Kidney glomerular epithelial cell (primary cell): ENCODE measurements around the gene PLS1.
"Not testable (repeated sequence)": the region's sequence is repeated elsewhere in the genome, so short reads cannot be mapped to it uniquely, and the experiment has no call there.

ENCODE experiments used
- DNase-seq: peaks from one replicate; lab custom pipeline; 2025; lab: John Stamatoyannopoulos, UW

Gene PLS1

DNA sequence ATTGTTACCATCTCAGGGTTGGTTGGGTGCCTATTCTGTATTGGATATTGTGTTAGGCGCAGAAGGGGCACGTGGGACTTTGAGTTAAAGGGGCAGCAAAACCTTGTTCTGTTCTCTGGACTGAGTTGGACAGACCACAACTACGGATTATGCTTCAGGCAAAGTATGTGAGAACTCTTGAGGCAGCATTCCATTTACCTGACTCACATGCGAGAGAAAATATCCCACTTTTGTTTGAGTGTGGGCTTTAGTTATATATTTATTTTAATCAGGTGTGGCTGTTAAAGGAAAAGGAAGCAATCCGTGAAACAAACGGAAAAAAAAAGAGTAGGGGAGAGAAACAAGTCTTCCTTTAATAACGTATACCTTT is 627 bp upstream of the PLS1 start:
- DNase-seq, result peak; percentile 93

DNA sequence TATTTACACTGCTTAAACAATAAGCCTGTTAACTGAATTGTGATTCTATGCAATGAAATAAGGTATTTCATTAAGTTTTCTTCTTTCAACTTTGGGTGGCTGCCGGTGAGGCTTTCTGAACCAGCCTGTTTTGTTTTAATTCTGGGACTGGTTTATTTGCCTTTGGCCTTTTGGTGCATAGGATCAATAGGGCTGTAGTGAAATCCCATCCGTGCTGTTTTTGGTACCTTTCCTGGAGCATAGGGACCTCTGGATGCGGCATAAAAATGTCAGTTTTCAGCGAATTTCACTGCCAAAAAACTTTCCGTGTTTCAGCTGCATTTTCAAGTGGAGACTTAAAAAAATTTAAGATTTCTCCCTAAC is 514 bp downstream of the PLS1 start:
- no peak for DNase-seq

DNA sequence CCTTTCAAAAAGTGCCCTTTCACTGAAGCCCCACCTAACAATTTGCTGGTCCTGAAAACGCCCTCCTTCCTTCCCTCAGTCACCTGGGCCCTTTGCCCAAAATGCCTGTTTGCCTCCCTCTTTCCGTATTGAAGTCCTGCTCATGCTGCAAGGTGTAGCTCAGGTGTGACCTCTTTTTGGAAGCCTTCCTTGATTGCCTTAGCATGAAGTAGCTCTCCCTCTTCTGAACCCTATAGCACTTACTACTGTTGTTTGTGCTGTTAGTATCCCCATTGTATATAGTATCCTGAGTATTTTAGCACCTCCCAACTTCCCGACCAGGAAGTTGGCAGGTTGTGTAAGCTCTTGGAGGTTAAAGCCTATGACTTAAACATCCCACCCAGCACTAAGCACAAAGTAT is 1.7 kb downstream of the PLS1 start:
- DNase-seq, result no peak

DNA sequence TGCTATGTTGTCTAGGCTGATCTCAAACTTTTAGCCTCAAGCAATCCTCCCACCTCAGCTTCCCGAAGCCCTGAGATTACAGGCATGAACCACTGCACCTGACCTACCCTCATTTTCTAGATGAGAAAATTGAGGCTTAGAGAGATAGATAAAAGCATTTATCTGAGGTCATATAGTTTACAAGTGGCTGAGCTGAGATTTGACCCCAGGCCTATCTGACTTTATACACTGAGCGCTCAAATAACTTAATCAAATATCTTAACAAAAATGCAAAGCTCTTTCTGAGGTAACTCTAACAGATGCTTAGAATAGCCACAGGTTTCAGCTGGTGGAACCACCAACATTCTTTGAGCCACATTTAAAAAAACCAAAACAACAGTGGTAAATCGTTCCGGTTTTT is 5.5 kb downstream of the PLS1 start:
- DNase-seq, result no peak

- DNase-seq, result no peak
Observed at GRCh38 chr3:142602619-142603385, 6.6 kb downstream of the PLS1 start.

DNA sequence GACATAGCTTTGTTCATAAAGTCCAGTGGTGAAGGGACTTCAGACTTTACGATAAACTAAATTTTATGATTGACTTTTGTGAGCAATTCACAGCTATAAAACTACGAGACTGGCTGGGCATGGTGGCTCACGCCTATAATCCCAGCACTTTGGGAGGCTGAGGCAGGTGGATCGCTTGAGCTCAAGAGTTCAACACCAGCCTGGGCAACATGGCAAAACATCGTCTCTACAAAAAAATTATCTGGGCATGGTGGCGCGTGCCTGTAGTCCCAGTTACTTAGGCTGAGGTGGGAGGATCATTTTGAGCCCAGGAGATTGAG is 7.2 kb downstream of the PLS1 start:
- DNase-seq, result not testable (repeated sequence)

DNA sequence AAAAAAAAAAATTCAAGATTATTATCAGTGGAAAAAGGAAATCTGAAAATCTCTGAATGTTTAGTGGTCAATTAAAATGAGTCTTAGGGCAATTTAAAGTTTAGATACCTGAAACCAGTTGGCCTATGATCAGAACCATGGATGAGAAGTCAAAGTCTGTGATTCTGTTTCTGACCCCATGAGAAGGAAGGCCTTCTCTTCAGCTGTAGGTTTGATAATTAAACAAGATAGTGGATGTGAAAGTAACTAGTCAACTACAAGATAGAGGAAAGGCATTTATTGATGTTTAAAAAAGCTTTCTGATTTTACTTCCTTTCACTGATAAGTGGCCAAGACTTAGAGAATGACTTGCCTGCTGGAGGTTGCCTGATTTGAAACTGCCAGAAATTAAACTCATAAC is 8.7 kb downstream of the PLS1 start:
- DNase-seq, result no peak

- no peak for DNase-seq
Observed at GRCh38 chr3:142608631-142609030, 12.4 kb downstream of the PLS1 start.

GRCh38 chr3:142609136-142609535 is 12.9 kb downstream of the PLS1 start:
- DNase-seq, result no peak

GRCh38 chr3:142611206-142611605 is 15.0 kb downstream of the PLS1 start:
- DNase-seq, result no peak

GRCh38 chr3:142613491-142613890 is 17.3 kb downstream of the PLS1 start:
- no peak for DNase-seq

- DNase-seq, result no peak
Observed at GRCh38 chr3:142614059-142614626, 17.9 kb downstream of the PLS1 start.

DNA sequence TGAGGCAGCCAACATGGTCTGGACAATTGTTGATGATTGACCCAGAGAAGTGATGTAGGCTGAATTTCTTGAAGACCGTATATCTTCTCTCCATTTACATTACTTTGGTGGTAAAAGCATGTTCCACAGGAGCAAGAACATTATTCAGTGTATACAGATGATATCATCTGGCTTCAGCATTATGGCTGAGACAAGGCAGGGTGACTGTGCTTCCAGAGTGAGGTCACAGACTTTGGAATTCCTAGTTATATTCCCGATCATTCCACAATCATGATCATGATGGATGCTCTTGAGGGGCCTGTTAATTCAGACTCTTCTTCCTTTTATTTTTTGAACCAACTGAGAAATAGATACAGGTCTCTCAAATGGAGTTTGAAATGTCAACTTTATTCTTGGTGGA is 19.0 kb downstream of the PLS1 start:
- DNase-seq, result no peak

GRCh38 chr3:142618917-142619461 is 22.8 kb downstream of the PLS1 start:
- no peak for DNase-seq

DNA sequence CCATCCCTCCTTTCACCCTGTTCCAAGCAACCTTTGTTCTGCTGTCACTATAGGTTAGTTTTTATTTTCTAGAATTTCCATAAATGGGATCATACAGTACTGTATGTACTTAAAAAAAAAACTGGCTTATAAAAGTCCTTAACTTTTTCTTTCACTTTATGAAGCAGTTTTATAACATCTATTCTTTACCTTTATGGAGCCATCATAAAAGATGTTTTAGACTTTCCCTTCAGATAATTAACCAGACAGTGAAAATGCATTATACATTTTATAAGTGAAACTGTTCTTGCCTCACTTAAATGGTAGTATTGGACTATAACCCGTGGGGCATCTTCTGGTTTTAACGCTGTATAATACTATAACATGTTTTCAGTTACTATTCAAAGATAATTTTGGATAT is 26.2 kb downstream of the PLS1 start:
- no peak for DNase-seq

- DNase-seq, result no peak
Observed at GRCh38 chr3:142623194-142623593, 27.0 kb downstream of the PLS1 start.

DNA sequence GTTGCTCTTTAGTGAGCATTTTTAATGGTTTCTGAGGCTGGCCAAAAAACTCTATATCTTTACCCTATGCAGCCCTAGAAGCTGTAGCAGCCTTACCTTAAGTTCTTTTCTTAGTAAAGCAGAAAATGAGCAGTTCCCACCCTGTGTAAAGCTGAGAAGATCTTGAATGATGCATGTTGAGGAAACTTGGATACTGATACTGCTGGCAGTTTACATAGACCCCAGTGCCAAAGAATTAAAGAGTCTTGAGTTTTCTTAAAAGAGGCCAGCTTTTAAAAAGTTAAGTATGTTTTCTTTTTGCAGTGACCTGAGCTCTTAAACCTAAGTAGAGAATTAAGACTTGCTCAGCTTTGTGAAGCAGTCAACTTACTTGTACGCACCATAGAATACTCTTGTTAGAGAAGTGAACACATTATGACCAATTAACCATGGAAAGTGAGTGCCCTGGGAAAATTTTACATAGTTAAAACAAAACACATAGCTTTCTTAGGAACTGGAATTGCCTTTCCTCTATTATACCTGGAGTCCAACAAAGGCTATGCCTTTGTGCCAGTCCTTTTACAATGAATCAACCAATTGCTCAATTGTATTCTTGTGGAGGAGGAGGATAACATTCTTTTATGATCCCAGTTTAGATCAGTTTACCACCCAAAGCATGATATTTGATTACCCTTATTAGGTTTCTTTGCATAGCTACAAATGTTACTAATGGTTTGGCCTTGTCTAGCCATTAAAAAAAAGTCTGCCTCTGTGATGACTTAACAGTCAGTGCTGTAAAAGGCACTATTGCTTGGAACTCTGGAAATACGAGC is 28.4 kb downstream of the PLS1 start:
- no peak for DNase-seq

- no peak for DNase-seq
Observed at GRCh38 chr3:142625153-142625440, 28.9 kb downstream of the PLS1 start.

GRCh38 chr3:142626971-142627370 is 30.8 kb downstream of the PLS1 start:
- no peak for DNase-seq

DNA sequence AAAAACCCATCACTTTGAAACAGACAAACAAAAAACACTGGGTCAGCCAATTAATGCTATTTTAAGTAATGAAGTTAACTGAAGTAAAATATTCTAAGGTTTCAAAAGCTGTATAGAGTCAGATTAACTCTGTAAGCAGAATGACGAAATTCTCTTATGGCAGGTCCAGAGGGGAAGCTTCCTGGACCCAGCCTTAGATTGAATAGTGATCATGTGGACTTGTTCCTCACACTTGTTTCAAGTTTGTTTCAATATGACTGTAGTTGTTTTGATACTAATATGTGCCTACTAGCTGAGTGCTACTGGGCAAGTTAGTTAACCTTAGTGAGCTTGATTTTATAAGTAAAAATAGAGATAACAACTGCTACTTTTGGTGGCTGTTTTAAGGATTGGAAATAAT is 32.6 kb downstream of the PLS1 start:
- no peak for DNase-seq

DNA sequence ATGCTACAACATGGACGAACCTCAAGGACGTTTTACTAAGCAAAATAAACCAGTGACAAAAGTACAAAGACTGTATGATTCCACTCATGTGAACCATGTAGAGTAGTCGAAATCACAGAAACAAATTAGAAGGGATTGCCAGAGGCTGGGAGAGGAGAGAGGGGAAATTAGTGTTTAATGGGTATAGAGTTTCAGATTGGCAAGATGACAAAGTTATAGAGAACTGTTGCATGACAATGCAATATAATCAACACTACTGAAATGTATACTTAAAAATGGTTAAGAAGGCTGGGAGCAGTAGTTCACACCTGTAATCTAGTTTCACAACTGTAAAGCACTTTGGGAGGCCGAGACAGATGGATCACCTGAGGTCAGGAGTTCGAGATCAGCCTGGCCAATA is 36.9 kb downstream of the PLS1 start:
- DNase-seq, result no peak

GRCh38 chr3:142636050-142636449 is 39.9 kb downstream of the PLS1 start:
- no peak for DNase-seq

DNA sequence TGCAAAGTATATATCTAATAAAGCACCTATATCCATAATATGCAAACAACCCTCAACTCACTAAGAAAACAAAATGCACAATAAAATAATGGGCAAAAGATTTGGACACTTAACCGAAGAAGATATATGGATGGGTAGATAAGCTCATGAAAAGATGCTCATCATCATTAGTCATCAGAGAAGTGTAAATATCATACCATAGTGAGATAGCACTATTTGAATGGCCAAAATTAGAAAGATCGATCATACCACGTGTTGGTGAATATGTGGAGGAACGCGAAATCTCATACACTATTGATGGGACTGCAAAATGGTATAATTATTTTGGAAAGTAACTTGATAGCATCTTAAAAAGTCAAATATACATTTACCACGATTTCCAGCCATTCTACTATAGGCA is 40.5 kb downstream of the PLS1 start:
- DNase-seq, result no peak
